WTC11 (cell line): ENCODE measurements around the gene ATP11B. TPM values are rescaled to one million over a fixed set of nuclear protein-coding genes. Genes with fewer than 3 reads are reported as not detected.

ENCODE experiments used
- ATAC-seq: fragments of 200-7000 bp; cut with Tn5 transposase; 2 replicates; pipeline ENCODE4 v1.10.0; 2021; ENCODE audit warnings: mild to moderate bottlenecking, moderate library complexity
- CTCF ChIA-PET: fragments of 300-600 bp; sonication (Branson Sonifier 250); formaldehyde crosslinking; loops from one replicate; lab custom pipeline; 2021; ENCODE audit warnings: antibody characterized with exemption; lab: Charles Lee
- POLR2A ChIA-PET: fragments of 350-600 bp; sonication (Branson Sonifier 250); formaldehyde crosslinking; loops from one replicate; lab custom pipeline; 2021; ENCODE audit warnings: antibody characterized with exemption; lab: Charles Lee
- DNase-seq: peaks from one replicate; pipeline ENCODE4 v3.0.0; 2021; ENCODE audit warnings: low spot score
- H3K27ac Mint-ChIP-seq: 2 replicates; pipeline ENCODE4 v1.8.0; 2021; ENCODE audit warnings: mixed read lengths
- H3K27me3 Mint-ChIP-seq: 2 replicates; pipeline ENCODE4 v1.8.0; 2021; ENCODE audit warnings: low read depth, mild to moderate bottlenecking, moderate library complexity, mixed read lengths
- H3K36me3 Mint-ChIP-seq: 2 replicates; pipeline ENCODE4 v1.8.0; 2021; ENCODE audit warnings: mixed read lengths
- H3K4me1 Mint-ChIP-seq: 2 replicates; pipeline ENCODE4 v1.8.0; 2022; ENCODE audit warnings: mixed read lengths
- H3K4me3 Mint-ChIP-seq: 2 replicates; pipeline ENCODE4 v1.8.0; 2021; ENCODE audit warnings: mild to moderate bottlenecking, moderate library complexity, mixed read lengths
- H3K9me3 Mint-ChIP-seq: 2 replicates; pipeline ENCODE4 v1.8.0; 2021; ENCODE audit warnings: mixed read lengths
- ATF1 ChIP-seq: sonication (generic); formaldehyde crosslinking; IDR thresholded peaks from 2 replicates; pipeline ENCODE4 v1.8.1; 2023; ENCODE audit warnings: mild to moderate bottlenecking, moderate library complexity, missing genetic modification reagents
- ATF3 ChIP-seq: sonication (generic); formaldehyde crosslinking; conservative IDR thresholded peaks from 2 replicates; pipeline ENCODE4 v1.8.1; 2022; ENCODE audit warnings: mild to moderate bottlenecking, missing genetic modification reagents
- CREM ChIP-seq: sonication (generic); formaldehyde crosslinking; IDR thresholded peaks from 2 replicates; pipeline ENCODE4 v1.8.1; 2022; ENCODE audit warnings: mild to moderate bottlenecking, missing genetic modification reagents, moderate library complexity
- CTCF ChIP-seq: fragments of 200-600 bp; IDR thresholded peaks from 2 replicates; pipeline ENCODE4 v1.8.0; 2022; ENCODE audit warnings: antibody characterized with exemption
- JUN ChIP-seq: sonication (generic); formaldehyde crosslinking; IDR thresholded peaks from 2 replicates; pipeline ENCODE4 v1.8.0; 2023; ENCODE audit warnings: mild to moderate bottlenecking, missing genetic modification reagents
- MXD4 ChIP-seq: fragments of 250-450 bp; sonication (Bioruptor Pico); IDR thresholded peaks from 2 replicates; pipeline ENCODE4 v1.8.0; 2021; ENCODE audit warnings: mild to moderate bottlenecking, moderate library complexity, borderline replicate concordance
- NFATC4 ChIP-seq: fragments of 250-450 bp; sonication (Bioruptor Pico); IDR thresholded peaks from 2 replicates; pipeline ENCODE4 v1.9.0; 2021; ENCODE audit warnings: mild to moderate bottlenecking
- OVOL2 ChIP-seq: fragments of 250-450 bp; sonication (Bioruptor Pico); IDR thresholded peaks from 2 replicates; pipeline ENCODE4 v1.9.0; 2021; ENCODE audit warnings: mild to moderate bottlenecking, borderline replicate concordance
- SOX15 ChIP-seq: fragments of 250-450 bp; sonication (Bioruptor Pico); IDR thresholded peaks from 2 replicates; pipeline ENCODE4 v1.9.0; 2021; ENCODE audit warnings: mild to moderate bottlenecking
- TP53 ChIP-seq: sonication (generic); formaldehyde crosslinking; IDR thresholded peaks from 2 replicates; pipeline ENCODE4 v1.8.1; 2023; ENCODE audit warnings: mild to moderate bottlenecking, missing genetic modification reagents
- USF2 ChIP-seq: sonication (generic); formaldehyde crosslinking; IDR thresholded peaks from 2 replicates; pipeline ENCODE4 v1.8.1; 2023; ENCODE audit warnings: mild to moderate bottlenecking, missing genetic modification reagents, moderate library complexity
- ZNF263 ChIP-seq: sonication (generic); formaldehyde crosslinking; IDR thresholded peaks from 2 replicates; pipeline ENCODE4 v1.8.1; 2022; ENCODE audit warnings: low read depth, mild to moderate bottlenecking, moderate library complexity, missing genetic modification reagents
- ZNF416 ChIP-seq: fragments of 250-450 bp; sonication (Bioruptor Pico); IDR thresholded peaks from 2 replicates; pipeline ENCODE4 v1.9.0; 2021; ENCODE audit warnings: mild to moderate bottlenecking, inconsistent platforms
- ZNF423 ChIP-seq: fragments of 250-450 bp; sonication (Bioruptor Pico); IDR thresholded peaks from 2 replicates; pipeline ENCODE4 v2.1.2; 2022; ENCODE audit warnings: mild to moderate bottlenecking, moderate library complexity
- ZNF671 ChIP-seq: fragments of 250-450 bp; sonication (Bioruptor Pico); IDR thresholded peaks from 2 replicates; pipeline ENCODE4 v1.8.0; 2021; ENCODE audit warnings: mild to moderate bottlenecking
- ZSCAN18 ChIP-seq: fragments of 250-450 bp; sonication (Bioruptor Pico); IDR thresholded peaks from 2 replicates; pipeline ENCODE4 v2.1.2; 2022; ENCODE audit warnings: mild to moderate bottlenecking, moderate library complexity
- total RNA-seq: library from RNA; stranded (reverse); gene quantifications from 3 replicates; pipeline ENCODE4 v1.2.3, GENCODE V29; 2021
- TF ChIP-seq, protein P1 (sequence below): fragments of 250-450 bp; sonication (Bioruptor Pico); IDR thresholded peaks from 2 replicates; pipeline ENCODE4 v1.9.0; 2021; ENCODE audit warnings: mild to moderate bottlenecking, borderline replicate concordance
- TF ChIP-seq, protein P2 (sequence below): sonication (generic); formaldehyde crosslinking; IDR thresholded peaks from 2 replicates; pipeline ENCODE4 v1.8.1; 2023; ENCODE audit warnings: mild to moderate bottlenecking, missing genetic modification reagents
- TF ChIP-seq, protein P3 (sequence below): sonication (generic); formaldehyde crosslinking; IDR thresholded peaks from 2 replicates; pipeline ENCODE4 v1.8.1; 2023; ENCODE audit warnings: mild to moderate bottlenecking, missing genetic modification reagents, moderate library complexity
- TF ChIP-seq, protein P4 (sequence below): sonication (generic); formaldehyde crosslinking; IDR thresholded peaks from 2 replicates; pipeline ENCODE4 v1.8.0; 2022; ENCODE audit warnings: mild to moderate bottlenecking, missing genetic modification reagents
- TF ChIP-seq, protein P5 (sequence below): sonication (generic); formaldehyde crosslinking; IDR thresholded peaks from 2 replicates; pipeline ENCODE4 v1.8.1; 2022; ENCODE audit warnings: missing genetic modification reagents, borderline replicate concordance

The ATP11B gene
- total RNA-seq, 1 experiment from 2014 or later, result 25.7 TPM

GRCh38 chr3:182936239-182936917, 143.1 kb downstream of the ATP11B start:
- ChIA-PET CTCF (no interaction called here), POLR2A (no interaction called here)
- H3K27me3 Mint-ChIP-seq, result no peaks in the 10 kb centered on the region
- H3K9me3 Mint-ChIP-seq, result peaks cover 4% of the 10 kb centered on the region; the same call in 1 of the 2 replicates
- H3K4me1 Mint-ChIP-seq, result peaks cover 28% of the 10 kb centered on the region
- TF ChIP-seq CREM (CRISPR knock-in tag) (no peak), ZNF416 (CRISPR knock-in tag) (no peak), USF2 (CRISPR knock-in tag) (no peak), CTCF (no peak), ZSCAN18 (no peak), ZNF423 (no peak), SOX15 (no peak), ZNF671 (no peak), ZNF263 (CRISPR knock-in tag) (no peak), MXD4 (CRISPR knock-in tag) (no peak), ATF1 (CRISPR knock-in tag) (no peak)
- TF ChIP-seq, protein P1, sequence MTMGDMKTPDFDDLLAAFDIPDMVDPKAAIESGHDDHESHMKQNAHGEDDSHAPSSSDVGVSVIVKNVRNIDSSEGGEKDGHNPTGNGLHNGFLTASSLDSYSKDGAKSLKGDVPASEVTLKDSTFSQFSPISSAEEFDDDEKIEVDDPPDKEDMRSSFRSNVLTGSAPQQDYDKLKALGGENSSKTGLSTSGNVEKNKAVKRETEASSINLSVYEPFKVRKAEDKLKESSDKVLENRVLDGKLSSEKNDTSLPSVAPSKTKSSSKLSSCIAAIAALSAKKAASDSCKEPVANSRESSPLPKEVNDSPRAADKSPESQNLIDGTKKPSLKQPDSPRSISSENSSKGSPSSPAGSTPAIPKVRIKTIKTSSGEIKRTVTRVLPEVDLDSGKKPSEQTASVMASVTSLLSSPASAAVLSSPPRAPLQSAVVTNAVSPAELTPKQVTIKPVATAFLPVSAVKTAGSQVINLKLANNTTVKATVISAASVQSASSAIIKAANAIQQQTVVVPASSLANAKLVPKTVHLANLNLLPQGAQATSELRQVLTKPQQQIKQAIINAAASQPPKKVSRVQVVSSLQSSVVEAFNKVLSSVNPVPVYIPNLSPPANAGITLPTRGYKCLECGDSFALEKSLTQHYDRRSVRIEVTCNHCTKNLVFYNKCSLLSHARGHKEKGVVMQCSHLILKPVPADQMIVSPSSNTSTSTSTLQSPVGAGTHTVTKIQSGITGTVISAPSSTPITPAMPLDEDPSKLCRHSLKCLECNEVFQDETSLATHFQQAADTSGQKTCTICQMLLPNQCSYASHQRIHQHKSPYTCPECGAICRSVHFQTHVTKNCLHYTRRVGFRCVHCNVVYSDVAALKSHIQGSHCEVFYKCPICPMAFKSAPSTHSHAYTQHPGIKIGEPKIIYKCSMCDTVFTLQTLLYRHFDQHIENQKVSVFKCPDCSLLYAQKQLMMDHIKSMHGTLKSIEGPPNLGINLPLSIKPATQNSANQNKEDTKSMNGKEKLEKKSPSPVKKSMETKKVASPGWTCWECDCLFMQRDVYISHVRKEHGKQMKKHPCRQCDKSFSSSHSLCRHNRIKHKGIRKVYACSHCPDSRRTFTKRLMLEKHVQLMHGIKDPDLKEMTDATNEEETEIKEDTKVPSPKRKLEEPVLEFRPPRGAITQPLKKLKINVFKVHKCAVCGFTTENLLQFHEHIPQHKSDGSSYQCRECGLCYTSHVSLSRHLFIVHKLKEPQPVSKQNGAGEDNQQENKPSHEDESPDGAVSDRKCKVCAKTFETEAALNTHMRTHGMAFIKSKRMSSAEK (CRISPR knock-in tag), result no peak
- TF ChIP-seq, protein P2, sequence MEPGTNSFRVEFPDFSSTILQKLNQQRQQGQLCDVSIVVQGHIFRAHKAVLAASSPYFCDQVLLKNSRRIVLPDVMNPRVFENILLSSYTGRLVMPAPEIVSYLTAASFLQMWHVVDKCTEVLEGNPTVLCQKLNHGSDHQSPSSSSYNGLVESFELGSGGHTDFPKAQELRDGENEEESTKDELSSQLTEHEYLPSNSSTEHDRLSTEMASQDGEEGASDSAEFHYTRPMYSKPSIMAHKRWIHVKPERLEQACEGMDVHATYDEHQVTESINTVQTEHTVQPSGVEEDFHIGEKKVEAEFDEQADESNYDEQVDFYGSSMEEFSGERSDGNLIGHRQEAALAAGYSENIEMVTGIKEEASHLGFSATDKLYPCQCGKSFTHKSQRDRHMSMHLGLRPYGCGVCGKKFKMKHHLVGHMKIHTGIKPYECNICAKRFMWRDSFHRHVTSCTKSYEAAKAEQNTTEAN, result no peak
- TF ChIP-seq, all 79 proteins: peak for 0
- no peak; the same call in 1 of the 2 replicates for ATAC-seq
- Mint-ChIP-seq H3K27ac (no peak overlapping the region), H3K36me3 (peaks cover 12% of the 10 kb centered on the region), H3K4me3 (no peak overlapping the region)
- no peak for DNase-seq

DNA sequence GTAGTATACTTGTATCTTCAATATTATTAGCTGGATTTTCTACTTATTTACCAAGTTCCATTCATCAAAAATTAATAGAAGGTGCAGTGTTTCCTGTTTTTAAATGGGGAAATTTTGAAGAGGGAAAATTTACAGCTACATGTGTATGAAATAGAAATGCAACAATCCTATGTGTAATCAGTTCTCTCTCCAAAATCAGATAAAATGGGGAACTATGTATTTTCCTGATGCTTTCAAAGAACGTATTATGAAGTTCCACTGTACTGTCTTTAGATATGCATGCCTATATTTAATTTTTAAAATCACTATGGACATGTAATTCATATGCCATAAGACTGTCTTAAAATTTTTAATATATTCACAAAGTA, 143.6 kb downstream of the ATP11B start:
- no peak for DNase-seq
- H3K36me3 Mint-ChIP-seq, result peaks cover 12% of the 10 kb centered on the region
- H3K4me3 Mint-ChIP-seq, result no peak overlapping the region
- ATAC-seq, result no peak
- CTCF ChIA-PET, result no interaction called here
- POLR2A ChIA-PET, result no interaction called here
- no peak overlapping the region for H3K27ac Mint-ChIP-seq
- peaks cover 28% of the 10 kb centered on the region for H3K4me1 Mint-ChIP-seq
- peaks cover 4% of the 10 kb centered on the region; the same call in 1 of the 2 replicates for H3K9me3 Mint-ChIP-seq
- H3K27me3 Mint-ChIP-seq, result no peaks in the 10 kb centered on the region
- TF ChIP-seq OVOL2 (CRISPR knock-in tag) (no peak), TP53 (no peak), NFATC4 (no peak), ATF3 (CRISPR knock-in tag) (no peak), JUN (CRISPR knock-in tag) (no peak)
- TF ChIP-seq, protein P3, sequence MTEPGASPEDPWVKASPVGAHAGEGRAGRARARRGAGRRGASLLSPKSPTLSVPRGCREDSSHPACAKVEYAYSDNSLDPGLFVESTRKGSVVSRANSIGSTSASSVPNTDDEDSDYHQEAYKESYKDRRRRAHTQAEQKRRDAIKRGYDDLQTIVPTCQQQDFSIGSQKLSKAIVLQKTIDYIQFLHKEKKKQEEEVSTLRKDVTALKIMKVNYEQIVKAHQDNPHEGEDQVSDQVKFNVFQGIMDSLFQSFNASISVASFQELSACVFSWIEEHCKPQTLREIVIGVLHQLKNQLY (CRISPR knock-in tag), result no peak
- TF ChIP-seq, protein P4, sequence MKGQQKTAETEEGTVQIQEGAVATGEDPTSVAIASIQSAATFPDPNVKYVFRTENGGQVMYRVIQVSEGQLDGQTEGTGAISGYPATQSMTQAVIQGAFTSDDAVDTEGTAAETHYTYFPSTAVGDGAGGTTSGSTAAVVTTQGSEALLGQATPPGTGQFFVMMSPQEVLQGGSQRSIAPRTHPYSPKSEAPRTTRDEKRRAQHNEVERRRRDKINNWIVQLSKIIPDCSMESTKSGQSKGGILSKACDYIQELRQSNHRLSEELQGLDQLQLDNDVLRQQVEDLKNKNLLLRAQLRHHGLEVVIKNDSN, result no peak
- TF ChIP-seq, protein P5, sequence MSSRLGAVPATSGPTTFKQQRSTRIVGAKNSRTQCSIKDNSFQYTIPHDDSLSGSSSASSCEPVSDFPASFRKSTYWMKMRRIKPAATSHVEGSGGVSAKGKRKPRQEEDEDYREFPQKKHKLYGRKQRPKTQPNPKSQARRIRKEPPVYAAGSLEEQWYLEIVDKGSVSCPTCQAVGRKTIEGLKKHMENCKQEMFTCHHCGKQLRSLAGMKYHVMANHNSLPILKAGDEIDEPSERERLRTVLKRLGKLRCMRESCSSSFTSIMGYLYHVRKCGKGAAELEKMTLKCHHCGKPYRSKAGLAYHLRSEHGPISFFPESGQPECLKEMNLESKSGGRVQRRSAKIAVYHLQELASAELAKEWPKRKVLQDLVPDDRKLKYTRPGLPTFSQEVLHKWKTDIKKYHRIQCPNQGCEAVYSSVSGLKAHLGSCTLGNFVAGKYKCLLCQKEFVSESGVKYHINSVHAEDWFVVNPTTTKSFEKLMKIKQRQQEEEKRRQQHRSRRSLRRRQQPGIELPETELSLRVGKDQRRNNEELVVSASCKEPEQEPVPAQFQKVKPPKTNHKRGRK (CRISPR knock-in tag), result no peak
